Ishikawa (cell line): ENCODE measurements around the gene SLC37A1.

Experiments
- CEBPB ChIP-seq: IDR thresholded peaks from 2 replicates; pipeline ENCODE4 v1.6.1; 2012
- CREB1 ChIP-seq: IDR thresholded peaks from 2 replicates; pipeline ENCODE4 v1.6.1; 2012; ENCODE audit warnings: low read depth
- EGR1 ChIP-seq: IDR thresholded peaks from 2 replicates; pipeline ENCODE4 v1.6.1; 2012
- EP300 ChIP-seq: IDR thresholded peaks from 2 replicates; pipeline ENCODE4 v1.6.1; 2012; ENCODE audit warnings: borderline replicate concordance
- FOXM1 ChIP-seq: IDR thresholded peaks from 2 replicates; pipeline ENCODE4 v1.6.1; 2012; ENCODE audit warnings: low read depth, borderline replicate concordance
- NFIC ChIP-seq: IDR thresholded peaks from 2 replicates; pipeline ENCODE4 v1.6.1; 2012
- RAD21 ChIP-seq: IDR thresholded peaks from 2 replicates; pipeline ENCODE4 v1.6.1; 2012; ENCODE audit warnings: low read depth
- TAF1 ChIP-seq: IDR thresholded peaks from 2 replicates; pipeline ENCODE4 v1.6.1; 2012; ENCODE audit warnings: low read depth, mild to moderate bottlenecking
- TCF12 ChIP-seq: IDR thresholded peaks from 2 replicates; pipeline ENCODE4 v1.6.1; 2012; ENCODE audit warnings: low read depth
- TEAD4 ChIP-seq: IDR thresholded peaks from 2 replicates; pipeline ENCODE4 v1.6.1; 2012
- YY1 ChIP-seq: IDR thresholded peaks from 2 replicates; pipeline ENCODE4 v1.6.1; 2012; ENCODE audit warnings: low read depth
- ZBTB7A ChIP-seq: IDR thresholded peaks from 2 replicates; pipeline ENCODE4 v1.6.1; 2012; ENCODE audit warnings: low read depth
- TF ChIP-seq, protein P1 (sequence below): IDR thresholded peaks from 2 replicates; pipeline ENCODE4 v1.6.1; 2012
- TF ChIP-seq, protein P2 (sequence below): IDR thresholded peaks from 2 replicates; pipeline ENCODE4 v1.6.1; 2012
- TF ChIP-seq, protein P3 (sequence below): IDR thresholded peaks from 2 replicates; pipeline ENCODE4 v1.6.1; 2012; ENCODE audit warnings: low read depth, mild to moderate bottlenecking

SLC37A1 gene

GRCh38 chr21:42505090-42505726 is 8.4 kb upstream of the SLC37A1 start:
- TF ChIP-seq ZBTB7A, result no peak
- TF ChIP-seq, protein P1, sequence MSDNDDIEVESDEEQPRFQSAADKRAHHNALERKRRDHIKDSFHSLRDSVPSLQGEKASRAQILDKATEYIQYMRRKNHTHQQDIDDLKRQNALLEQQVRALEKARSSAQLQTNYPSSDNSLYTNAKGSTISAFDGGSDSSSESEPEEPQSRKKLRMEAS, result no peak
- TF ChIP-seq FOXM1, result no peak
- no peak for TF ChIP-seq TCF12
- no peak for TF ChIP-seq EGR1
- no peak for TF ChIP-seq TEAD4
- no peak for TF ChIP-seq YY1
- TF ChIP-seq NFIC, result no peak
- TF ChIP-seq, protein P2, sequence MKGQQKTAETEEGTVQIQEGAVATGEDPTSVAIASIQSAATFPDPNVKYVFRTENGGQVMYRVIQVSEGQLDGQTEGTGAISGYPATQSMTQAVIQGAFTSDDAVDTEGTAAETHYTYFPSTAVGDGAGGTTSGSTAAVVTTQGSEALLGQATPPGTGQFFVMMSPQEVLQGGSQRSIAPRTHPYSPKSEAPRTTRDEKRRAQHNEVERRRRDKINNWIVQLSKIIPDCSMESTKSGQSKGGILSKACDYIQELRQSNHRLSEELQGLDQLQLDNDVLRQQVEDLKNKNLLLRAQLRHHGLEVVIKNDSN, result no peak
- TF ChIP-seq EP300, result no peak
- no peak for TF ChIP-seq CEBPB
- TF ChIP-seq CREB1, result no peak
- TF ChIP-seq TAF1, result no peak
- no peak for TF ChIP-seq RAD21
- TF ChIP-seq, protein P3, sequence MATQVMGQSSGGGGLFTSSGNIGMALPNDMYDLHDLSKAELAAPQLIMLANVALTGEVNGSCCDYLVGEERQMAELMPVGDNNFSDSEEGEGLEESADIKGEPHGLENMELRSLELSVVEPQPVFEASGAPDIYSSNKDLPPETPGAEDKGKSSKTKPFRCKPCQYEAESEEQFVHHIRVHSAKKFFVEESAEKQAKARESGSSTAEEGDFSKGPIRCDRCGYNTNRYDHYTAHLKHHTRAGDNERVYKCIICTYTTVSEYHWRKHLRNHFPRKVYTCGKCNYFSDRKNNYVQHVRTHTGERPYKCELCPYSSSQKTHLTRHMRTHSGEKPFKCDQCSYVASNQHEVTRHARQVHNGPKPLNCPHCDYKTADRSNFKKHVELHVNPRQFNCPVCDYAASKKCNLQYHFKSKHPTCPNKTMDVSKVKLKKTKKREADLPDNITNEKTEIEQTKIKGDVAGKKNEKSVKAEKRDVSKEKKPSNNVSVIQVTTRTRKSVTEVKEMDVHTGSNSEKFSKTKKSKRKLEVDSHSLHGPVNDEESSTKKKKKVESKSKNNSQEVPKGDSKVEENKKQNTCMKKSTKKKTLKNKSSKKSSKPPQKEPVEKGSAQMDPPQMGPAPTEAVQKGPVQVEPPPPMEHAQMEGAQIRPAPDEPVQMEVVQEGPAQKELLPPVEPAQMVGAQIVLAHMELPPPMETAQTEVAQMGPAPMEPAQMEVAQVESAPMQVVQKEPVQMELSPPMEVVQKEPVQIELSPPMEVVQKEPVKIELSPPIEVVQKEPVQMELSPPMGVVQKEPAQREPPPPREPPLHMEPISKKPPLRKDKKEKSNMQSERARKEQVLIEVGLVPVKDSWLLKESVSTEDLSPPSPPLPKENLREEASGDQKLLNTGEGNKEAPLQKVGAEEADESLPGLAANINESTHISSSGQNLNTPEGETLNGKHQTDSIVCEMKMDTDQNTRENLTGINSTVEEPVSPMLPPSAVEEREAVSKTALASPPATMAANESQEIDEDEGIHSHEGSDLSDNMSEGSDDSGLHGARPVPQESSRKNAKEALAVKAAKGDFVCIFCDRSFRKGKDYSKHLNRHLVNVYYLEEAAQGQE, result no peak

- TF ChIP-seq RAD21 (no peak), NFIC (no peak), TAF1 (no peak), EGR1 (no peak), TCF12 (no peak), YY1 (no peak), TEAD4 (no peak), CEBPB (no peak), ZBTB7A (no peak), FOXM1 (no peak), CREB1 (no peak), EP300 (no peak)
- TF ChIP-seq, protein P2, result no peak
- TF ChIP-seq, protein P3, result no peak
- TF ChIP-seq, protein P1, result no peak
Measured at GRCh38 chr21:42507418-42507817, 6.2 kb upstream of the SLC37A1 start.

DNA sequence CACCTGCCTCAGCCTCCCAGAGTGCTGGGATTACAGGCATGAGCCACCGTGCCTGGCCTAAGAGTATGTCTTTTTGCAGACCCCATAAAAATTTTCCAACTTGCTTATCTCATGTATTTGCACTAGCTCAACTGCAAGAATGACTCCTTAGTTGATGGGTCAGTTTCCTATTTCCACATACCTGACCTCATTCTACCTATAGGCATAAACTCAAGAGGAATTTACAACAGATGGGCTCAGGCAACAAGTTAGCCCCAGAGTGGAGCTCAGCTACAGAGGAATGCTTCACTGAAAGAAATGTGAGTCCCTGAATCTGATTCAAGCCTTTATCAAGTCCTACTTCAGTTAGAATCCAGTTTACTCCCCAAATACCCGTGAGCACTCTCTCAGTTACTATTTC is 5.3 kb upstream of the SLC37A1 start:
- TF ChIP-seq, protein P3, result no peak
- TF ChIP-seq YY1, result no peak
- TF ChIP-seq ZBTB7A, result no peak
- TF ChIP-seq, protein P1, result no peak
- TF ChIP-seq, protein P2, result no peak
- TF ChIP-seq EP300, result no peak
- TF ChIP-seq EGR1, result no peak
- TF ChIP-seq CREB1, result no peak
- TF ChIP-seq TEAD4, result no peak
- TF ChIP-seq NFIC, result no peak
- no peak for TF ChIP-seq TCF12
- no peak for TF ChIP-seq CEBPB
- TF ChIP-seq TAF1, result no peak
- no peak for TF ChIP-seq RAD21
